WTC11 (cell line): ENCODE results near the gene PTPRCAP. TPM values are rescaled to one million over a fixed set of nuclear protein-coding genes. Genes with fewer than 3 reads are reported as not detected.
A peak's percentile ranks its signal among the peaks of the same experiment; 100 is the strongest.

Experiments used
- ATAC-seq: fragments of 200-7000 bp; cut with Tn5 transposase; 2 replicates; pipeline ENCODE4 v1.10.0; 2021; ENCODE audit warnings: mild to moderate bottlenecking, moderate library complexity
- CTCF ChIA-PET: fragments of 300-600 bp; sonication (Branson Sonifier 250); formaldehyde crosslinking; loops from one replicate; lab custom pipeline; 2021; ENCODE audit warnings: antibody characterized with exemption; lab: Charles Lee
- POLR2A ChIA-PET: fragments of 350-600 bp; sonication (Branson Sonifier 250); formaldehyde crosslinking; loops from one replicate; lab custom pipeline; 2021; ENCODE audit warnings: antibody characterized with exemption; lab: Charles Lee
- DNase-seq: peaks from one replicate; pipeline ENCODE4 v3.0.0; 2021; ENCODE audit warnings: low spot score
- H3K27ac Mint-ChIP-seq: 2 replicates; pipeline ENCODE4 v1.8.0; 2021; ENCODE audit warnings: mixed read lengths
- H3K27me3 Mint-ChIP-seq: 2 replicates; pipeline ENCODE4 v1.8.0; 2021; ENCODE audit warnings: low read depth, mild to moderate bottlenecking, moderate library complexity, mixed read lengths
- H3K36me3 Mint-ChIP-seq: 2 replicates; pipeline ENCODE4 v1.8.0; 2021; ENCODE audit warnings: mixed read lengths
- H3K4me1 Mint-ChIP-seq: 2 replicates; pipeline ENCODE4 v1.8.0; 2022; ENCODE audit warnings: mixed read lengths
- H3K4me3 Mint-ChIP-seq: 2 replicates; pipeline ENCODE4 v1.8.0; 2021; ENCODE audit warnings: mild to moderate bottlenecking, moderate library complexity, mixed read lengths
- H3K9me3 Mint-ChIP-seq: 2 replicates; pipeline ENCODE4 v1.8.0; 2021; ENCODE audit warnings: mixed read lengths
- ARID4B ChIP-seq: sonication (generic); formaldehyde crosslinking; IDR thresholded peaks from 2 replicates; pipeline ENCODE4 v1.8.0; 2023; ENCODE audit warnings: missing genetic modification reagents, mild to moderate bottlenecking, borderline replicate concordance
- CREM ChIP-seq: sonication (generic); formaldehyde crosslinking; IDR thresholded peaks from 2 replicates; pipeline ENCODE4 v1.8.1; 2022; ENCODE audit warnings: mild to moderate bottlenecking, missing genetic modification reagents, moderate library complexity
- KAT7 ChIP-seq: sonication (generic); formaldehyde crosslinking; IDR thresholded peaks from 2 replicates; pipeline ENCODE4 v1.8.1; 2023; ENCODE audit warnings: missing genetic modification reagents, mild to moderate bottlenecking, borderline replicate concordance
- MXD4 ChIP-seq: fragments of 250-450 bp; sonication (Bioruptor Pico); IDR thresholded peaks from 2 replicates; pipeline ENCODE4 v1.8.0; 2021; ENCODE audit warnings: mild to moderate bottlenecking, moderate library complexity, borderline replicate concordance
- NFE2L1 ChIP-seq: sonication (generic); formaldehyde crosslinking; IDR thresholded peaks from 2 replicates; pipeline ENCODE4 v1.8.1; 2023; ENCODE audit warnings: missing genetic modification reagents
- NR3C1 ChIP-seq: sonication (generic); formaldehyde crosslinking; conservative IDR thresholded peaks from 2 replicates; pipeline ENCODE4 v1.8.1; 2023; ENCODE audit warnings: low read depth, mild to moderate bottlenecking, missing genetic modification reagents
- OVOL2 ChIP-seq: fragments of 250-450 bp; sonication (Bioruptor Pico); IDR thresholded peaks from 2 replicates; pipeline ENCODE4 v1.9.0; 2021; ENCODE audit warnings: mild to moderate bottlenecking, borderline replicate concordance
- RORB ChIP-seq: fragments of 250-450 bp; sonication (Bioruptor Pico); IDR thresholded peaks from 2 replicates; pipeline ENCODE4 v1.9.0; 2021; ENCODE audit warnings: mild to moderate bottlenecking
- SMAD3 ChIP-seq: sonication (generic); formaldehyde crosslinking; IDR thresholded peaks from 2 replicates; pipeline ENCODE4 v1.8.0; 2022; ENCODE audit warnings: missing genetic modification reagents, mild to moderate bottlenecking, borderline replicate concordance
- SMAD4 ChIP-seq: sonication (generic); formaldehyde crosslinking; IDR thresholded peaks from 2 replicates; pipeline ENCODE4 v1.8.0; 2022; ENCODE audit warnings: mild to moderate bottlenecking, missing genetic modification reagents
- SOX15 ChIP-seq: fragments of 250-450 bp; sonication (Bioruptor Pico); IDR thresholded peaks from 2 replicates; pipeline ENCODE4 v1.9.0; 2021; ENCODE audit warnings: mild to moderate bottlenecking
- TEAD1 ChIP-seq: sonication (generic); formaldehyde crosslinking; IDR thresholded peaks from 2 replicates; pipeline ENCODE4 v1.8.0; 2022; ENCODE audit warnings: mild to moderate bottlenecking, missing genetic modification reagents
- TP53 ChIP-seq: sonication (generic); formaldehyde crosslinking; IDR thresholded peaks from 2 replicates; pipeline ENCODE4 v1.8.1; 2023; ENCODE audit warnings: mild to moderate bottlenecking, missing genetic modification reagents
- USF1 ChIP-seq: sonication (generic); formaldehyde crosslinking; IDR thresholded peaks from 2 replicates; pipeline ENCODE4 v1.8.0; 2022; ENCODE audit warnings: mild to moderate bottlenecking, missing genetic modification reagents
- ZBTB21 ChIP-seq: sonication (generic); formaldehyde crosslinking; IDR thresholded peaks from 2 replicates; pipeline ENCODE4 v1.8.1; 2023; ENCODE audit warnings: mild to moderate bottlenecking, missing genetic modification reagents, borderline replicate concordance
- ZNF121 ChIP-seq: sonication (generic); formaldehyde crosslinking; IDR thresholded peaks from 2 replicates; pipeline ENCODE4 v1.8.0; 2023; ENCODE audit warnings: missing genetic modification reagents
- ZNF281 ChIP-seq: sonication (generic); formaldehyde crosslinking; IDR thresholded peaks from 2 replicates; pipeline ENCODE4 v1.8.0; 2023; ENCODE audit warnings: mild to moderate bottlenecking, missing genetic modification reagents
- ZNF425 ChIP-seq: fragments of 250-450 bp; sonication (Bioruptor Pico); conservative IDR thresholded peaks from 2 replicates; pipeline ENCODE4 v1.9.0; 2021; ENCODE audit warnings: mild to moderate bottlenecking
- total RNA-seq: library from RNA; stranded (reverse); gene quantifications from 3 replicates; pipeline ENCODE4 v1.2.3, GENCODE V29; 2021
- TF ChIP-seq, protein P1 (sequence below): fragments of 250-450 bp; sonication (Bioruptor Pico); IDR thresholded peaks from 2 replicates; pipeline ENCODE4 v2.1.2; 2022; ENCODE audit warnings: mild to moderate bottlenecking, moderate library complexity

Gene PTPRCAP
- total RNA-seq, 1 experiment from 2014 or later: 3.6 TPM

DNA sequence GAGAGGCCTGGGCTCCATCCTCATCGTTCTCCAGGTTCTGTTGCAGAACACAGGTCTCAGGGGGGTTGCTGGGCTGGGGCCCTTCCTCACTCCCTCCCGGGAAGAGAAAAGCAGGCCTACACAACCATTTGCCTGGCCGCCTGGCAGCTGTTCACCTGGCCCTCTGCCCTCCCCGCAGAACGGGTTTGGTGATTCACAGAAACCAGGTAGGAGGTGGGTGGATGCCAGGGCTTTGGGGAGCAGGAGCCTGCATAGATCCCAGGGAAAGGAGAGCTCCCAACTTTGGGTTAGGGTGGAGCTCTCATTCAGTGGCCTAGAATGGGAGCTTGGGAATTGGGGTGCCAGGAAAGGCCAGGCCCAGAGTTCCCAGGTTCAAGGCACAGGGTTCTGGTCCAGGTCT, 30.6 kb upstream of the PTPRCAP start:
- Mint-ChIP-seq H3K36me3 (no peaks in the 10 kb centered on the region), H3K27me3 (peaks cover 12% of the 10 kb centered on the region), H3K4me3 (peak overlapping the region; percentile 87)
- POLR2A ChIA-PET: interaction anchor here (0.8 to 1.7 kb wide), 9 partner anchors 9 to 163 kb away, joined by 3 to 8 read pairs (median 3); partner anchors contain the start of genes AIP, CORO1B, PPP1CA and RPS6KB2
- no peak for ATAC-seq
- no peak for TF ChIP-seq SOX15 (CRISPR knock-in tag)
- TF ChIP-seq ZNF281 (CRISPR knock-in tag): no peak
- TF ChIP-seq RORB (CRISPR knock-in tag): no peak
- TF ChIP-seq SMAD3 (CRISPR knock-in tag): no peak
- no peak for TF ChIP-seq TP53 (CRISPR knock-in tag)
- no peak for TF ChIP-seq MXD4 (CRISPR knock-in tag)
- TF ChIP-seq NR3C1 (CRISPR knock-in tag): no peak
- TF ChIP-seq SMAD4 (CRISPR knock-in tag): no peak
- no peak for TF ChIP-seq ZBTB21 (CRISPR knock-in tag)
- no peak for TF ChIP-seq ZNF425 (CRISPR knock-in tag)
- no peak for TF ChIP-seq OVOL2 (CRISPR knock-in tag)
- no peak for TF ChIP-seq TEAD1
- TF ChIP-seq ZNF121: no peak
- no peak for TF ChIP-seq NFE2L1 (CRISPR knock-in tag)
- TF ChIP-seq USF1 (CRISPR knock-in tag): no peak
- TF ChIP-seq, protein P1, sequence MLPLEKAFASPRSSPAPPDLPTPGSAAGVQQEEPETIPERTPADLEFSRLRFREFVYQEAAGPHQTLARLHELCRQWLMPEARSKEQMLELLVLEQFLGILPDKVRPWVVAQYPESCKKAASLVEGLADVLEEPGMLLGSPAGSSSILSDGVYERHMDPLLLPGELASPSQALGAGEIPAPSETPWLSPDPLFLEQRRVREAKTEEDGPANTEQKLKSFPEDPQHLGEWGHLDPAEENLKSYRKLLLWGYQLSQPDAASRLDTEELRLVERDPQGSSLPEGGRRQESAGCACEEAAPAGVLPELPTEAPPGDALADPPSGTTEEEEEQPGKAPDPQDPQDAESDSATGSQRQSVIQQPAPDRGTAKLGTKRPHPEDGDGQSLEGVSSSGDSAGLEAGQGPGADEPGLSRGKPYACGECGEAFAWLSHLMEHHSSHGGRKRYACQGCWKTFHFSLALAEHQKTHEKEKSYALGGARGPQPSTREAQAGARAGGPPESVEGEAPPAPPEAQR (CRISPR knock-in tag): no peak
- TF ChIP-seq ARID4B (CRISPR knock-in tag): no peak
- no peak for TF ChIP-seq KAT7 (CRISPR knock-in tag)
- no peak for TF ChIP-seq CREM (CRISPR knock-in tag)
- TF ChIP-seq, all 79 proteins: peak for 0
- CTCF ChIA-PET: interaction anchor here (0.6 to 2.8 kb wide), 16 partner anchors 7 to 146 kb away, joined by 3 to 28 read pairs (median 4); partner anchors contain the start of genes CLCF1, PITPNM1, POLD4 and PPP1CA
- Mint-ChIP-seq H3K4me1 (peaks cover 23% of the 10 kb centered on the region), H3K9me3 (no peaks in the 10 kb centered on the region), H3K27ac (0 out of 2 replicates have a peak overlapping the region, but pooled peaks have one; percentile 42)
- no peak for DNase-seq
